H1 (cell line): ENCODE data around the gene COX7C. TPM values are rescaled to one million over a fixed set of nuclear protein-coding genes. Genes with fewer than 3 reads are reported as not detected.

Experiments
- BACH1 ChIP-seq: IDR thresholded peaks from 2 replicates; pipeline ENCODE4 v1.6.1; 2012; ENCODE audit warnings: low read length, improper control_type of control experiment
- CHD7 ChIP-seq: fragments of 300-600 bp; sonication (generic); IDR thresholded peaks from 2 replicates; pipeline ENCODE4 v1.7.1; 2012; ENCODE audit warnings: low read length, moderate library complexity, mild to moderate bottlenecking, inconsistent platforms; ENCODE audit not compliant: insufficient replicate concordance
- SIRT6 ChIP-seq: IDR thresholded peaks from one replicate; pipeline ENCODE4 v1.7.1; 2012; ENCODE audit warnings: low read length, inconsistent platforms
- polyA plus RNA-seq, 7 experiments: library from polyadenylated mRNA; depleted of rRNA in 3 of 7; stranded (reverse) in 5 of 7; unstranded in 2 of 7; fragments of >200 nt in 5 of 7; fragments of 200-250 nt in 2 of 7; gene quantifications; 1 replicate in 5 of 7; 2 replicates in 1 of 7; 4 replicates in 1 of 7; pipeline versions ENCODE4 v1.2.1 to v1.2.3, GENCODE V29; 2011 to 2013; ENCODE audit warnings: missing spikeins in 2 of 7, mixed read lengths in 2 of 7
- total RNA-seq: library from RNA; stranded (reverse); fragmentation: NEBNext Ultra II Directional; extraction: Animal tissue kit (Norgen Biotek cat#: 25700); gene quantifications from 2 replicates; pipeline ENCODE4 v1.2.1, GENCODE V29; 2021

COX7C gene
- total and polyA plus RNA-seq, 2 of the 8 experiments (the other 6 are each of a cell fraction or from before 2014, with no cell fraction given), result 1,059 to 1,207 TPM

GRCh38 chr5:86646671-86647070 is 28.9 kb downstream of the COX7C start (continued):
- no peak for TF ChIP-seq CHD7
- TF ChIP-seq SIRT6, result no peak
- TF ChIP-seq BACH1, result no peak
